HG03103 (cell line): ENCODE data around the gene ETHE1.
"Not testable (repeated sequence)": the region's sequence is repeated elsewhere in the genome, so short reads cannot be mapped to it uniquely, and the experiment has no call there.

Source experiments
- ATAC-seq: cut with Tn5 transposase; IDR thresholded peaks from one replicate; pipeline ENCODE4 v1.9.1; 2021; ENCODE audit warnings: low read depth; ENCODE audit not compliant: unreplicated experiment

ETHE1 gene

GRCh38 chr19:43525836-43526771 lies 897 bp downstream of the ETHE1 start:
- ATAC-seq = no peak

DNA sequence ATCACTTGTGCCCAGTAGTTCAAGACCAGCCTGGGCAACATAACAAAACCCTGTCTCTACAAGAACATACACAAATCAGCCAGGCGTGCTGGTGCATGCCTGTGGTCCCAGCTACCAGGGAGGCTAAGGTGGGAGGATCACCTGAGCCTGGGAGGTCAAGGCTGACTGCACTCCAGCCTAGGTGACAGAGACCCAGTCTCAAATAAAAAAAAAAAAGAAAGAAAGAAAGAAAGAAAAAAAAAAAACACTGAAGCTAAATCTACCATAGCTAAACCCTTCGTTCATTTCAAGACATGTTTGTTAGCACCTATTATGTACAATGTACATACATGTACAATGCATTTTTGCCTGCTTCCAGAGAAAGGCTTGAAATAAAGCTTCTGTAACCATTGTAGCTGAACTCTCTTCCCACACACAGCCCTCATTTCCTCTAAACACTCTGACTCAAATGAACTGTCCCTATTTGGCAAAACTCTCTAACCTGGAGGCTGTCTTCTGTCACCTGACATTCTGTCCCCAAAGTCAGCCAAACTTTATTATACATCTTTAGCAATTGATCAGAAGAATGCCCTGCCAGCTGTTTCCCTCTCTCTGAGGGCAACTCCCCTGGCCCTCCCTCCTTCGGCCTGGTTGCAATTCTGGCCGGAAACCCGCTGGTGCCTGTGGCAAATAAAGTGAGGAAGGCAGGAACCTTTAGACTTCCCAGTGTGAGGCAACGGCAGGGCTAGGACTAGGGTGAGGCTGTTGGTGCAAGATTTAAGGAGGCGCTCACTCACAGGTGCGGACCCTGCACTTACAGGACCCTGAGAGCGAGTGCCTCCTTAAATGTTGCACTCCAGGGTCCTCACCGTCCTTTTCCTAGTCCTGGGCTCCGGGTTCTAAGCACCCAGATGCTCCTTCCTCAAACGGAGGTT lies 1.8 kb downstream of the ETHE1 start:
- ATAC-seq = peak; percentile 39

GRCh38 chr19:43523696-43524095 lies 3.3 kb downstream of the ETHE1 start:
- not testable (repeated sequence) for ATAC-seq

- ATAC-seq = no peak
These were observed 4.1 kb downstream of the ETHE1 start for GRCh38 chr19:43522929-43523328.

GRCh38 chr19:43519436-43520088 lies 7.4 kb downstream of the ETHE1 start:
- no peak for ATAC-seq

GRCh38 chr19:43518051-43518450 lies 8.9 kb downstream of the ETHE1 start:
- no peak for ATAC-seq

DNA sequence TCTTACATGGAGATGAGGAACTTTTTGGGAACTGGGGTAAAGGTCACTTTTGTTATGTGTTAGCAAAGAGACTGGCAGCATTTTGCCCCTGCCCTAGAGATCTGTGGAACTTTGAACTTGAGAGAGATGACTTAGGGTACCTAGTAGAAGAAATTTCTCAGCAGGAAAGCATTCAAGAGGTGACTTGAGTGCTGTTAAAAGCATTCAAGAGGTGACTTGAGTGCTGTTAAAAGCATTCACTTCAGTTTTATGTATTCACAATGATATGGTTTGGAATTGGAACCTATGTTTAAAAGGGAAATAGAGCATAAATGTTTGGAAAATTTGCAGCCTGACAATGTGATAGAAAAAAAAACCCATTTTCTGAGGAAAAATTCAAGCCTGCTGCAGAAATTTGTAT lies 14.6 kb downstream of the ETHE1 start:
- not testable (repeated sequence) for ATAC-seq

DNA sequence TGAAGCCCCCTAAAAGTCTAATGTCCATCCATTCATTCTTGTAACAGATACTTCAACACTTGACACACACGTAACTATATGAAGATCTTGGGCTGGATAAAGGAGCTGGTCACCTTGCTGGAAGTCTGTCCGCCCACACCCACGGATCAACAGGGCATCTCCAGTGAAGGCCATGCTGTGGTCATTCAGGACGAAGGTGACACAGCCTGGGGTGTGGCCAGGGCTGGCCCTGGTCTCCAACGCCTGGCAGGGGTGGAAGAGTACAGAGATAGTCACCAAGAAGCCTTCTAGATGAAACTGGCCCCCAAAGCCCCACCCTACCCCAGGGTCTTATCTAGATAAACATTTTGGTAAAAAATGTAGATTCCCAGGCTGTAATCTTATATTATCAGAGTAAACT lies 15.7 kb downstream of the ETHE1 start:
- no peak for ATAC-seq

DNA sequence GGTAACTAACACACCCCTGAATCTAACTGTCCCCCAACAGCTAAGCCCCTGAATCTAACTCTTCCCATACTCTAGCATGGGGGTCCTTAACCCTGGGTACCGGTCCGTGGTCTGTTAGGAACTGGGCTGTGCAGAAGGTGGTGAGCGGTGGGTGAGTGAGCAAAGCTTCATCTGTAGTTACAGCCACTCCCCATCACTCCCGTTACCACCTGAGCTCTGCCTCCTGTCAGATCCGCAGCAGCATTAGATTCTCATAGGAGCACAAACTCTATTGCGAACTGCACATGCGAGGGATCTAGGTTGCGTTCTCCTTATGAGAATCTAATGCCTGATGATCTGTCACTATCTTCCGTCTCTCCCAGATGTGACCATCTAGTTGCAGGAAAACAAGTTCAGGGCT lies 16.3 kb downstream of the ETHE1 start:
- no peak for ATAC-seq

- ATAC-seq = no peak
These were observed 19.1 kb downstream of the ETHE1 start for GRCh38 chr19:43507880-43508279.

DNA sequence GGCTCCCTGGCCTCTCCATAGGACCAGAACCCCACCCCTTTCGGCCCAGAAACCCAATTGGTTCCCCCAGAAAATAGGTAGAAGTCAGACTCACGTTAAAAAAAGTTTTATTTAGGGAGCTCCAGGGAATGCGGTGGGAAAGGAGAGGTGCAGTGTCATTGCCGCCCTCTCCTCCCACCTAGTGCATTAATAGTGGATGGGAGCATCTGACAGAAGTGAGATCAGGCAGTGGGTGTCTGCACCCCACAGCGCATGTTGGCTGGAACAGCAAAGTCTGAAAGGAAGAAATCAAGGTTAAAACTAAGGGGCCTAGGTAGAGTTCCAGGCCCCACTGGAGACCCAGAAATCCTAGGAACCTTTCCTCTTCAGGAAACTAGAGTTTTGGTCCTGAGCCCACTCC lies 20.4 kb downstream of the ETHE1 start:
- no peak for ATAC-seq

DNA sequence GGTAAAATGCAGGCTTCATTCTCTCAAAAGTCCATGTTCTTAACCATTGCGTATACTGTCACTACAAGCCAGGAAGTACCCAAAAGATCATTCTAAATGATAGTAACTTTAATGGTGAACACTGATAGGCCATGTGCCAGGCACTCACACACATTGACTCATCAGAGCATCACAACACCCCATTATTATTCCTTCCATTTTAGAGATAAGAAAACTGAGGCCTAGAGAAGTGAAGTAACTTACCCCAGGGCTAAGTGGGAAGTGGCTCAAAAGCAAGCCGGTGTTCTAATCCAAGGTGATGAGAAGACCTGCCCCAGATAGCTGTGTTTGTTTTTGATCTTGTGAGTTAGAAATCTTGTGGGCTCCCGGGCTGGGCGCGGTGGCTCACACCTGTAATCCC lies 21.1 kb downstream of the ETHE1 start:
- no peak for ATAC-seq

GRCh38 chr19:43505186-43505456 lies 21.9 kb downstream of the ETHE1 start:
- no peak for ATAC-seq

DNA sequence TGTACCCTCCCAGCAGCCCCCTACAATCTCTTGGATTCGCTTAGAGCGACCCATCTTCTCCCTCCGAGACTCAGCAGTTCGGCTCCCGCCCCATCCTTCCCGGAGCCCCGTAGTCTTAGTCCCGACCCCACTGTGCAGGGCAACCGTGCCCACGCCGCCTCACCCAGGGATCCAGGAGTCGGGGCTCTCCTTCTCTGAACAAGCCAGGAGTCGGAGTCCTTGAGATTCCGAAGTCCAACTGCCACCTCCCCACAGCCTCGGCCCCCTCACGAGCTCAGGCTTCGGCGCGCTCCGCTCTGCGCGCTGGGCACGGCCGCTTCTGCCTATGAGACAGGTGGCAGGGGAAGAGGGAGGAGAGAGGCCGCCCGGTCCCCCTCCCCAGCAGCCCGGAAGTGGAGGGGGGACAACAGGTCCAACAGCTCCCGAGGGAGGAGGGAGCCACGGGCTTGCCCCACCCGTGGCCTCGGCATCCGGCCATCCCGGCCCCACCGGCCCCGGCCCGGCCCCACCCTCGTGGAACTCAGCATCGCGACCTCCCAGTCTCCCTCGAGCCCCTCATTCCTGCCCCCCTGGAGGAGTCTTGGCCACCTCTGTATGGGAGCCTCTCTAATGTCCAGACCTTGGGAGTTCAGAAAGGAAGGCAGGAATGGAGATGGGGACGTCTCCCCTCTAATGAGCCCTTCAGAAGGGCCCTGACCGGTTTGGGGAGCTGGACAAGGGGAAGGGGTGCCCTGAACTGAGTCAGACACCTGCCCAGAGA lies 22.4 kb downstream of the ETHE1 start, which contains the start of gene PHLDB3:
Gene PHLDB3 (minus strand): TSS at position 321 of the 760 bp plus-strand sequence. CDS start 628 bp downstream, outside the sequence.
- ATAC-seq = no peak

DNA sequence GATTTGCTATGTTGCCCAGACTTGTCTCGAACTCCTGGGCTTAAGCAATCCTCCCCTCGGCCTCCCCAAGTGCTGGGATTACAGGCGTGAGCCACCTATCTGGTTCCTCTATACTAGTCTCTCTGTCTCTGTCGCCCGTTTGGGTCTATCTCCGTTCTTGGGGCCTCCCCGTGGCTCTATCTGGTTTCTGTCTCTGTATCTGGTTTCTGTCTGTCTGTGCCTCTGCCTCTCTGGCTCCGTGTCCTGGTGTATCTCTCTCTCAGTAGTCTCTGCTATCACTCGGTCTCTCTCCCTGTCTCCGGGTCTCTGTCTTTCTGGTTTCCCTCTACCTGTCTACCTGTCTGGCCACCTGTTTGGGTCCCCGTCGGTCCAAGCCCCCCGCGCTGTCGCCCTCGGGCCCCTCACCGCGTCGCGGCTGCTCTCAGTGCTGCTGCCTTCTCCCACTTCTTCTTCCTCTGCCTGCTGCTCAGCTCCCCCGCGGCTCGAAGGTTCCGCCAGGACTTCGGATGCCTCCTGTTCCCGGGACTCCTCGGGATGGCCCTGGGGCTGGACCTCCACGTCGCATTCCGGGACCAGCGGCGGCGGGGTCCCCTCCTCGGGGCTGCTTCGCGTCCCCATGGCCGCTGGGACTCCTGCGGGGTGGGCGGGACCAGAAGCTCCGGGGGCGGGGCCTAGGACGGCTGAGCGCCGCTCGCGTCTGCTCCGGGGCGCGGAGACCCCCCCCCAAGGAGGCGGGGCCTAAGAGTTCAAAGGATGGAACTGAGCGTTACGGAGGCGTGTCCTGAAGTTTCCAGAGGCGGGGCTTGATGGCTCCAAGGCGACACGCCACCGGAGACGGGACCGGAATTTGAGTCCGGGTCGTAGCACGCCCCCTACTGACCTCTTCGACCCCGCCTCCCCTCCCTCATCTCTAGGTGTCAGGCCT lies 23.2 kb downstream of the ETHE1 start:
- ATAC-seq = peak; percentile 83

GRCh38 chr19:43502419-43502976 lies 24.5 kb downstream of the ETHE1 start:
- ATAC-seq = no peak

- ATAC-seq = no peak
These were observed 25.2 kb downstream of the ETHE1 start for GRCh38 chr19:43501661-43502418.

GRCh38 chr19:43499042-43499441 lies 28.0 kb downstream of the ETHE1 start:
- ATAC-seq = no peak
